ENCODE data around the gene COQ9.

GRCh38 chr16:57469917-57470470, 22.7 kb downstream of the COQ9 start:
- TF ChIP-seq, protein P1, sequence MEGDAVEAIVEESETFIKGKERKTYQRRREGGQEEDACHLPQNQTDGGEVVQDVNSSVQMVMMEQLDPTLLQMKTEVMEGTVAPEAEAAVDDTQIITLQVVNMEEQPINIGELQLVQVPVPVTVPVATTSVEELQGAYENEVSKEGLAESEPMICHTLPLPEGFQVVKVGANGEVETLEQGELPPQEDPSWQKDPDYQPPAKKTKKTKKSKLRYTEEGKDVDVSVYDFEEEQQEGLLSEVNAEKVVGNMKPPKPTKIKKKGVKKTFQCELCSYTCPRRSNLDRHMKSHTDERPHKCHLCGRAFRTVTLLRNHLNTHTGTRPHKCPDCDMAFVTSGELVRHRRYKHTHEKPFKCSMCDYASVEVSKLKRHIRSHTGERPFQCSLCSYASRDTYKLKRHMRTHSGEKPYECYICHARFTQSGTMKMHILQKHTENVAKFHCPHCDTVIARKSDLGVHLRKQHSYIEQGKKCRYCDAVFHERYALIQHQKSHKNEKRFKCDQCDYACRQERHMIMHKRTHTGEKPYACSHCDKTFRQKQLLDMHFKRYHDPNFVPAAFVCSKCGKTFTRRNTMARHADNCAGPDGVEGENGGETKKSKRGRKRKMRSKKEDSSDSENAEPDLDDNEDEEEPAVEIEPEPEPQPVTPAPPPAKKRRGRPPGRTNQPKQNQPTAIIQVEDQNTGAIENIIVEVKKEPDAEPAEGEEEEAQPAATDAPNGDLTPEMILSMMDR (IDR thresholded peaks at IDR 0.05; ENCODE audit: borderline replicate concordance, extremely low read depth, low read length, poor library complexity, severe bottlenecking), result no peak
- TF ChIP-seq EZH2 (IDR thresholded peaks at IDR 0.05; ENCODE audit: borderline replicate concordance, low read depth, low read length, severe bottlenecking), result no peak

Measured in DND-41 (cell line).